ENCODE results near the gene VPS45. TPM values are rescaled to one million over a fixed set of nuclear protein-coding genes. Genes with fewer than 3 reads are reported as not detected.

Gene VPS45
- polyA plus RNA-seq, 3 donors, result 36.0 to 41.9 (median 36.8) TPM

- Histone ChIP-seq H3K36me3 (replicated peaks in 1 of 2; ENCODE audit: control insufficient read depth in 1 of 2, insufficient read depth in 2 of 2, low read length in 2 of 2) (no peaks in the 10 kb centered on the region), H2AFZ (ENCODE audit: insufficient read depth, low read depth, low read length, poor library complexity, severe bottlenecking) (no peak overlapping the region), H3K79me2 (ENCODE audit: insufficient read depth, low read length) (no peaks in the 10 kb centered on the region), H3K9me3 (replicated peaks in 1 of 2; ENCODE audit: control insufficient read depth in 1 of 2, insufficient read depth in 1 of 2, low read length in 2 of 2) (no peaks in the 10 kb centered on the region), H3K27ac (ENCODE audit: low read depth in 1 of 2, low read length in 2 of 2) (no peak overlapping the region), H3K27me3 (ENCODE audit: control insufficient read depth in 2 of 2, insufficient read depth in 2 of 2, low read length in 2 of 2) (no peaks in the 10 kb centered on the region), H3K4me2 (replicated peaks; ENCODE audit: extremely low read depth, low read length, poor library complexity, severe bottlenecking) (no peak overlapping the region), H3K9ac (ENCODE audit: insufficient read depth, low read length, poor library complexity, severe bottlenecking) (no peak overlapping the region), H3K4me1 (ENCODE audit: control insufficient read depth in 1 of 2, insufficient read depth in 2 of 2, low read length in 2 of 2) (peaks cover 22 to 48% of the 10 kb centered on the region in 2 donors), H4K20me1 (ENCODE audit: insufficient read depth, low read length) (no peaks in the 10 kb centered on the region), H3K4me3 (replicated peaks in 1 of 3; ENCODE audit: low read depth in 2 of 3, low read length in 3 of 3) (no peak overlapping the region)
- TF ChIP-seq CTCF (IDR thresholded peaks at IDR 0.05), result no peak
- no peak overlapping the region for H3K4me3 Mint-ChIP-seq
- peaks cover 57% of the 10 kb centered on the region for H3K4me1 Mint-ChIP-seq
- DNase-seq, result no peak
- 57% methylated on average over 1 of the region's 2 CpGs for WGBS (ENCODE audit: insufficient coverage)
- intact Hi-C loops (cut with micrococcal nuclease), result no loop called here
- H3K36me3 Mint-ChIP-seq, result peaks cover 14 to 18% of the 10 kb centered on the region in 2 donors
- peak overlapping the region in 2 of 7 donors; percentile 12 to 25 for H3K27ac Mint-ChIP-seq
- no peaks in the 10 kb centered on the region for H3K9me3 Mint-ChIP-seq
- peaks cover 0 to 7% (median 0%) of the 10 kb centered on the region in 3 donors for H3K27me3 Mint-ChIP-seq (ENCODE audit: low read depth in 3 of 3)
Observed at GRCh38 chr1:150171801-150172200, 104.2 kb downstream of the VPS45 start.

GRCh38 chr1:150173141-150173585, 105.6 kb downstream of the VPS45 start:
- Mint-ChIP-seq H3K36me3 (peaks cover 13 to 15% of the 10 kb centered on the region in 2 donors), H3K9me3 (no peaks in the 10 kb centered on the region), H3K4me3 (no peak overlapping the region), H3K27me3 (ENCODE audit: low read depth in 3 of 3) (peaks cover 0 to 8% (median 0%) of the 10 kb centered on the region in 3 donors), H3K4me1 (peaks cover 67% of the 10 kb centered on the region), H3K27ac (no peak overlapping the region)
- DNase-seq, result no peak
- no peak overlapping the region for H3K27ac ChIP-seq (ENCODE audit: low read depth in 1 of 2, low read length in 2 of 2)
- H3K36me3 ChIP-seq (replicated peaks in 1 of 2; ENCODE audit: control insufficient read depth in 1 of 2, insufficient read depth in 2 of 2, low read length in 2 of 2), result no peaks in the 10 kb centered on the region
- 100% methylated on average over 4 of the region's 7 CpGs for WGBS (ENCODE audit: insufficient coverage)
- no peak overlapping the region for H2AFZ ChIP-seq (ENCODE audit: insufficient read depth, low read depth, low read length, poor library complexity, severe bottlenecking)
- H3K9ac ChIP-seq (ENCODE audit: insufficient read depth, low read length, poor library complexity, severe bottlenecking), result no peak overlapping the region
- H3K27me3 ChIP-seq (ENCODE audit: control insufficient read depth in 2 of 2, insufficient read depth in 2 of 2, low read length in 2 of 2), result no peaks in the 10 kb centered on the region
- no peaks in the 10 kb centered on the region for H4K20me1 ChIP-seq (ENCODE audit: insufficient read depth, low read length)
- no peak for TF ChIP-seq CTCF (IDR thresholded peaks at IDR 0.05)
- no peaks in the 10 kb centered on the region for H3K9me3 ChIP-seq (replicated peaks in 1 of 2; ENCODE audit: control insufficient read depth in 1 of 2, insufficient read depth in 1 of 2, low read length in 2 of 2)
- H3K79me2 ChIP-seq (ENCODE audit: insufficient read depth, low read length), result peaks cover 2% of the 10 kb centered on the region
- intact Hi-C loops (cut with micrococcal nuclease), result no loop called here
- H3K4me2 ChIP-seq (replicated peaks; ENCODE audit: extremely low read depth, low read length, poor library complexity, severe bottlenecking), result no peak overlapping the region
- no peak overlapping the region for H3K4me3 ChIP-seq (replicated peaks in 1 of 3; ENCODE audit: low read depth in 2 of 3, low read length in 3 of 3)
- H3K4me1 ChIP-seq (ENCODE audit: control insufficient read depth in 1 of 2, insufficient read depth in 2 of 2, low read length in 2 of 2), result peaks cover 35 to 61% of the 10 kb centered on the region in 2 donors

All from CD14-positive monocyte (primary cell).